Measurements from ENCODE around the gene C19orf53.

- TF ChIP-seq EZH2phosphoT487 (IDR thresholded peaks at IDR 0.05; ENCODE audit: borderline replicate concordance), result no peak
- TF ChIP-seq CTCF (IDR thresholded peaks at IDR 0.05 in 2 of 3, conservative IDR thresholded peaks at IDR 0.05 in 1 of 3; ENCODE audit: borderline replicate concordance in 1 of 3, insufficient read depth in 1 of 3, low read depth in 2 of 3, low read length in 2 of 3), result no peak
- TF ChIP-seq MAX (IDR thresholded peaks at IDR 0.05), result no peak
- no peak for TF ChIP-seq RAD21 (IDR thresholded peaks at IDR 0.05; ENCODE audit: low read depth)
- no peak for TF ChIP-seq REST (IDR thresholded peaks at IDR 0.05; ENCODE audit: low read depth)
- TF ChIP-seq POLR2AphosphoS5 (IDR thresholded peaks at IDR 0.05; ENCODE audit: low read depth, low read length), result no peak
- TF ChIP-seq CEBPB (IDR thresholded peaks at IDR 0.05; ENCODE audit: low read depth), result no peak
- no peak for TF ChIP-seq TCF7L2 (IDR thresholded peaks at IDR 0.05; ENCODE audit: borderline replicate concordance, extremely low read depth, insufficient read depth, insufficient read length)
- no peak for TF ChIP-seq POLR2A (IDR thresholded peaks at IDR 0.05; ENCODE audit: borderline replicate concordance, extremely low read depth, insufficient read depth, insufficient read length)
- TF ChIP-seq ZFX (IDR thresholded peaks at IDR 0.05), result no peak
- TF ChIP-seq SP1 (IDR thresholded peaks at IDR 0.05; ENCODE audit: low read depth), result no peak
These were observed 34.6 kb downstream of the C19orf53 start for GRCh38 chr19:13808856-13809255.

All from HCT116 (cell line).